Retina (tissue), 1 donor: ENCODE measurements around the gene CHRNB4.

Experiments
- DNase-seq: peaks from one replicate; pipeline ENCODE4 v3.0.0-alpha.2; 2016

CHRNB4 gene

GRCh38 chr15:78630886-78631633 is 9.9 kb downstream of the CHRNB4 start:
- DNase-seq: no peak

- DNase-seq: no peak
Measured at GRCh38 chr15:78629716-78630065, 11.3 kb downstream of the CHRNB4 start.

DNA sequence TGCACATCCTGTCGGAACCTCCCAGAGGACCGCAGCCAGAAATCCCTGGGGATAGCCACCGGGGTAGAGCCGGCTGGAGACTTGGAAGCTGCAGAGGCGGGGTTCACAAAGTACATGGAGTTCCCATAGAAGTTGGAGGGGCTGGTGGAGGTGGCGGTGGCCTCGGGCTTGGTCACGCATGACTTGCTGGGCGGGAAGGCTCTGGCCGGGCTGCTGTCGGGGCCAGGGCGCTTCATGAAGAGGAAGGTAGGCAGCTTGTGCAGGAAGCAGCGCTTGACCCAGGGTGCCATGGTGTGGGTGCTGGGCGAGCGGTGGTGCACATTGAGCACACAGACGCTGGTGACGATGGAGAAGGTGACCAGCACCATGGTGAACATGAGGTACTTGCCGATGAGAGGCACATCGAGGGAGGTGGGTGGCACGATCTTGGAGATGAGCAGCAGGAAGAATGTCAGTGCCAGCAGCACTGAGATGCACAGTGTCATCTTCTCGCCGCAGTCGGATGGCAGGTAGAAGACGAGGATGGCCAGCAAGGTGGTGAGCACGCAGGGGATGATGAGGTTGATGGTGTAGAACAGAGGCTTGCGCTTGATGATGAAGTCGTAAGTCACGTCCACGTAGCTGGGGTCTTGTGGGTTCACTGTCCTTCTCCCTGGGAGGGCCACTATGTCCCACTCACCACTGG is 11.8 kb downstream of the CHRNB4 start:
- no peak for DNase-seq

DNA sequence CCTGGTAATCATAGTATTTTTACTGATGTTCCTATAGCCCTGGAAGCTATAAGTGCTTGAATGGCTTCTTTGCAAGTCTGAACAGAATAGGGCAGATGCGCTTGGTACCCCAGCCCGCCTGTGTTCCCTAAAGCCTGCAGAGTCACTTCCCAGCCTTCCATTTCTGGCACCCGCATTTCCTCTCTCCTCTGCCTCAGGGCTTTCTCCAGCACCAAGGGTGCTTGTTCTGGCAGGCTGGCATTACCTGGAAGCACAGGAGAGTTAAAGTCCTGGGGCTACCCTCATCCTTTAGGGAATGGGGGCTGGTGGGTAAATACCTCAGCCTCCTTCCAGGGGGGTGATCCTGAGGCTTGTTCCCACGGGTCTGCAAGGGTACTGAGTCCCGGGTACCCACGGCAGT is 12.8 kb downstream of the CHRNB4 start:
- DNase-seq: no peak

DNA sequence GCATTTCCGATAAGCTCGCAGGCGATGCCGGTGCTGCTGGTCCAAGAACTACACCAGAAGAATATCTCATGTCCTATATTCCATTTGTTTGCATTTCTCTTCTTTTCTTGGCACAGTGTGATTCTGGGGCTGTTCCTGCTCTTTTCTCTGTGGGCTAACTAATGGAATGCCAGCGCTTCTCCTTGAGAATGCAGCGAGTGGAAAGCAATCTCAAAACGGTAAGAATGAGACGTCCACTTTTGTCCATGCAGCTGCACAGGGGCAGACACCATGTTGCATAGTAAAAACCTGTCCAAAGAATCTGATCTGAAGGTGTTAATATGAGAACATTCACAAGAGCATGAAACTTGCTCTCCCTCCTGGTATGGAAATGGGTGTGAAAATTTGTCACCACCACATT is 13.7 kb downstream of the CHRNB4 start:
- DNase-seq: no peak

DNA sequence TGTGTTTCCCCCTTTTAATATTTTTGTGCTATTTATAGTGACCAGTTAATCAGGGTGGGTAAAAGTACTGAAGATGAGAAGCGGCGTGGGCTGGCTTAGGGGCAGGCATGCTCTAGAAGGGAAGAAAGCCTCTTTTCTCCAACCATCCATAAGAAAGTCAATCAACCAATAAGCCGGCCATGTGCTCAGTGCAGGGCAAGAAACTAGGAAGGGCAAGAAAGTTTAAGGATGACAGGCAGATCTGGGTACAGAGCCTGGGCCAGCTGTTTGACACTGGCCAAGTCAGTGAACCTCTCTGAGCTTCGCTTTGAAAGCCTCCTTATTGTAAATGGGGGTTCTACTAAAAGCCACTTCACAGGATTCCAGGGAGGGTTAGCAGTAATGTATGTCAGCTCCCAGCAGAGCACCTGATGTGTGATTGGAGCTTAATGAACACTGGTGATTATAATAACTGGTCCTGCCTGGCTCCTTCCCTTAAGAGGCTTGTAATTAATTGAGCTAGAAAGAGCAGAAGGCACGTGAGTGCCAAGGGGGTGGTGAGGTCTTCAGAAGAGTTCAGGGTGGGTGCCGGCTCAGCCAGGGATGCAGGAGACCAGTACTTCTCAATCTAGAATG is 14.5 kb downstream of the CHRNB4 start:
- DNase-seq: no peak

GRCh38 chr15:78625606-78626280 is 15.3 kb downstream of the CHRNB4 start:
- DNase-seq: no peak

DNA sequence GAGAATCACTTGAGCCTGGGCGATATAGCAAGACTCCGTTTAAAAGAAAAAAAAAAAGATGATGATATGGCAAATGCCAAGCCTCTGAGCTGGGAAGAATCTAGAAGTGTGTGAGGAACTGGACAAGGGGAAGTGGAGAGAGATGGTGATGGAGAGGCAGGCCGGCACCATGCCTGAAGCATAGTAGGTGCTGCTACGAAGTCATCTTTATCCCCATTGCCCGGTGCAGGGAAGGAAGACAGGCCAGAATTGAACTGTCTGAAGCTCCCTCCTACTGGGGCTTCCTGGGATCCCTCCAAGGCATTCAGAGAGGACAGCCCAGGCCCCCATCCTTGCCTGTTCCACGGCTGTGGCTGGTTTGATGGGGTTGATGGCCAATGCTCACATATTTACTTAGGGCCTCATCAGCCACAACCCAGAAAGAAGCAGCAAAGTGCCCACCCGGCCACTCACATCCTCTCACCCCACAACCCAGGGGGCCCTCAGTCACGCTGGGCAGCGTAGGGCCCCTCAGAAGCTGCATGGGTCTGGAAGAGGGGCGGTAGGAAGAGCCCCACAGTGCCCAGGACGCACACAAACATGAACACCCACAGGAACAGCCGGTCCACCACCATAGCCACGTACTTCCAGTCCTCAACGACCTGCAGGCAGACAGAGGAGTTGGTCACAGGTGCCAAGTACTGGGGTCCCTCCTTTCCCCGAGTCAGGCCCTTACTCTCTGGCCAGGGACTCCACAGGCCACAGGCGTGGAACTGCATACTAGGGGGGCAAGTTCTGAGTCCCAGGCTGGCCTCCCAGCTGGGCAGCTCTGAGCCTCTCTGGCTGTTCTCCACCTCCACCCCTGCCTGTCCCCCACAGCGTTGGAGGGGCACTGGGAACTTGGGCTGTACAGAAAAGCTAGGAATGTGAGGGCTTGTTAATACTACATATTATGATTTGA is 16.1 kb downstream of the CHRNB4 start:
- DNase-seq: no peak

- no peak for DNase-seq
Measured at GRCh38 chr15:78623786-78624497, 17.1 kb downstream of the CHRNB4 start.

DNA sequence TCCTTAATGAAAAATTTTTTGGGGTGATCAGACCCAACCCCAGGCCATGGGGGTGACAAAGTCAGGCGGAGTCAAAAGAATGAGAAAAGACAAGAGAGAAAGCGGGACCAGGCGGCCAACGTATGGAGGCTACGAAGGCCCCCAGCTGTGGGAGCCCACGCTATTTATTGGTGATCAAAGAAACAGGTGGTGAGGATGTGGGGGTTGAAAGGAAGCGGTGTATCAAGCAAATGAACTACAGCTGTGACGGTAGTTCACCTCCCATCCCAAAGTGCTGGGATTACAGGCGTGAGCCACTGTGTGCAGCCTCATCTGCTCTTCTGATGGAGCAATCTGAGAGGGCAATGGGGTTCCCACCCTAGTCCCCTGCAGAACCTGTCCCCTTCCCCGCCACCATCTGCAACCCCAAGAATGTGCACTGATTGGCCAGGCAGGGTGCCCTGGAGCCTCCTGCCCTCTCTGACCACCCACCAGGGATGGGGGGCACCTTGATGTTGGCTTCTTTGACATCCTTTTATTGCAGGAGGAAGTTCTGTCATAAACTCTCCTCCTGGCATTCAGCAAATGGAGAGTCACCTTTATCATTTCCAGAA is 19.1 kb downstream of the CHRNB4 start:
- no peak for DNase-seq

DNA sequence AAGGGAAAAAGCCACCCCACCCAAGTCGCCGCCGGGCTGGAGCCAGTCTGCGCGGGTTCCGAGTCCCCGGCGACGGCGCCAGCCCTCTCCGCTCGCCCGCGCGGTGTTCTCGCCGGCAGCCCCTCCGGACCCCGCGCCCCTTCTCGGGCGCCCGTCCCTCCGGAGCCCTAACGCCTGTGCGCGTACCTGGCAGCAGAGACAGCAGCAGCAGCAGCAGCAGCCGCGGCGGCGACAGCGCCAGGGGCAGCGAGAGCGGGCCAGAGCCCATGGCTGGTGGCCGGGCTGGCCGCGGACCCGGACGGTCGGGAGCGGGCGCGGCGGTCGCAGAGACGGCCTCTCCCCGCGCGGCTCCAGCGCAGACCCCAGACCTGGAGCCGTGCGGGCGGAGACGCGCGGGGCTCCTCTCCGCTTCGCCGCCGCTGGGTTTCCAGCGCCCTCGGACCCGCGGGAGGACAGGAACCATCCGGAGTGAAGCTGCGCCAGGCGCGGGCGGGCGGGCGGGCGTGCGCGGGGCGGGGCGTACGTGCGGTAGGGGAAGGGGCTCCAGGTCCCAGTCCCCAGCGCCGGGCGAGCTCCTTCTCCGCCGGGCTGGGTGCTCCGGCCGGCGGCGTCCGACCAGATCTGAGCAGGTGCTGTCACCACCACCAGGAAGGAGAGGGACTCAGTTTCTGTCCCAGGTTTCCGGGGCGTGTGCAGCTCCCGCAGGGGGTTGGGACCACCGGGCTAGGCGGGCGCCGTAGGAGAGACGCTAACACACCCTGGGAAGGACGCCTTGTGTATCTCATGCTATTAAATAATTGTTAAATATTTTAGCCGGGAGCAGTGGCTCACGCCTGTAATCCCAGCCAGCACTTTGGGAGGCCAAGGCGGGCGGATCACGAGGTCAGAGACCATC is 20.2 kb downstream of the CHRNB4 start, which contains the start of gene CHRNA3:
CHRNA3 (minus strand) TSS at position 470 of the 895 bp plus-strand sequence; CDS start at position 268, 202 bp downstream.
- DNase-seq: peak; percentile 77

DNA sequence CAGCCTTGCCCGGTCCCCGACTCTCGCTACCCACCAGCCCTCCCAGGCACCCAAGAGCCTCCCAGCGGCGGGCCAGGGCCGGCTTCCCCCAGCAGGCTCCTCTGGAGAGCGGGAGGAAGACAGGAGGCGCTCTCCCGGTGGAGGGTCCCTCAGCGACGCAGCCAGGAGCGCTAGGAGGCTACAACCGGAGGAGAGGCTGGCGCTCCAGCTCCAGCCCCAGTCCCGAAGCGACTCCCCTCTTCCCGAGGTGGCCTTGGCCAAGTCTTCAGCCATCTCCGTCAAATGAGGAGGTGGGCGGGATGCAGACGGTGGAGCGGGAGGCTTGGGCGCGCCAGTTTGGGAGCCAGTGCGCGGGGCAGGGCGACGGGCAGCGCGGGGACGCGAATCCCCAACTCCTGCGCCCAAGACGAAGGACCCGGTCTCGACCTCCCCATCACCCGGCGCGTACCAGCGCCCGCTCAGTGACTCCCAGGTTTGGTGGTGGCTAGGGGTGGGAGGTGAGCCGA is 20.9 kb downstream of the CHRNB4 start:
- DNase-seq: peak; percentile 84

DNA sequence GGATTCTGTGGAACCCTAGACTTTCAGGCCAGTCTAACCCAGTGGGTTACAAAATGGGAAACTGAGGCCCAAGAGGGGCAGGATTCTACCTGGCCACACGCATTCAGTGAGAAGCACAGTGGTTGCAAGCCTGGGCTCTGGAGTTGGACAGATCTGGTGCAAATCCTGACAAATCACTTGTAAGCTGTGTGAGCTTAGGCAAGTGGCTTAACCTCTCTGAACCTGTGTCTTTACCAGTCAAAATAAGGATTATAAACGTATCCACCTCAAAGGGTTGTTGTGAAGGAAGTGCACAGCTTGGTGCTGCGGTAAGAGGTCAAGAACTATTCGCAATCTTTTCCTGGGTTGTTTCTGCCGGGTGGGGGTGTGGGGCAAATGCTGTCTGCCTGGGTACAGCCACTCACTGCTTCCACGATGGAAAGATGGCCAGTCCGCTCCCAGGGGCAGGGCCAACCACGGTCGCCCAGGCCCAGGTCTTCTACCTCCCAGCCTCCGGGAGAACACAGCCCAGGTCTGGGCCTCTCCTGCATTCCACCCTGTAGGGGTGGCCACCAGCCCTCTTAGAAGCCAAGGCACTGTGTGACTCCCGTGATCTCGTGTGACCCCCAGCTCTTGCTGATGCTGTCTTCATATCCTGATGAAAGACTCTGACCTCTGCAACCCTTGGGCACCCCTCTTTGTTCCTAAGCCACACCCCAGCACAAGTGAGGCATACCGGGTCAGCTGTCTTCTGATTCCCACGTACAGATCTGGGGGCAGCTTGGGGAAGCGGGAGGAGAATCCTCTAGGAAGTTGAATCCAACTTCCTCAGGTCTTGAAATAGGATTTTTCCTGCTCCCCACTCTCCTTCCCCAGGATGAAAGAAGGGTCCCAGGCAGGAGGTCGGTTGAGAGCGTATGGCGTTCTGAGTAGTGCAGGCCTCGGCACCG is 21.7 kb downstream of the CHRNB4 start:
- no peak for DNase-seq

DNA sequence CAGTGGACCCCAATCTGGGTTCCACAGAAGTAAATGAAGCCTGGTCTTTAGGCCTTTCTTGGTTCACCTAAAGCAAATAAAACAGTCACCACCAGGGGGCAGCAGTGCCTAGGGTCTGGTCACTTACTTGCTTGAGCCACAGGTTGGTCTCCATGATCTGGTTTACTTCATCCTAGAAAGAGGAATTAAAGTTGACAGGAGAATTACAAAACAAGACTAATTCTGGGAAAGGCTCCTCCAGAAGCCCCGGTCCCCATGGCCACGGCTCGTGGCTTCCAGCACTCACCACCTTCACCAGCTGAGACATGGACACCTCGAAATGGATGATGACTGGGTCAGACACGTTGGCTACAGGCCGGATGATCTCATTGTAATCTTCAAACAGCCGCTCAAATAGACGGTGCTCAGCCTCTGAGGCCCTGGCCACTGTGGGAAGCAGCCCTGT is 22.5 kb downstream of the CHRNB4 start:
- peak; percentile 90 for DNase-seq

GRCh38 chr15:78618064-78618463 is 22.9 kb downstream of the CHRNB4 start:
- DNase-seq: no peak

DNA sequence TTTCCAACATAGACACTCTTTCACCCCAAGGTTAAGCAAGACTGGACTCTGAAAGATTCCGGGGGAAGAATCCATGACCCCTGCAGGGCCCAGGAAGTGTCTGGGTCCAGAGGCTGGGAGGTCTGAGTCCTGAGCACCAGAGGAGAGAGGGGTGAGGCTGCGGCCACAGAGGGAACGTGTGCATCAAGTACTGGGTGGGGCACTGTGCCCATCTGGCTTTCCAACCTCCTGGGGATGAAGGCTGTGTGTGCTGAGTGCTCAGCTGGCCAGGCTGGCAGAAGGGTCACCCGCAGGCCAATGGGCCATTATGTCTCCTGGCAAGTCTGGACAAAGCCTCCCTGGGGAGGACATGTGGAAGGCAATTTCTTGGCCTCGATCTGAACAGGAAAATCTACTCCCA is 23.5 kb downstream of the CHRNB4 start:
- peak; percentile 56 for DNase-seq

DNA sequence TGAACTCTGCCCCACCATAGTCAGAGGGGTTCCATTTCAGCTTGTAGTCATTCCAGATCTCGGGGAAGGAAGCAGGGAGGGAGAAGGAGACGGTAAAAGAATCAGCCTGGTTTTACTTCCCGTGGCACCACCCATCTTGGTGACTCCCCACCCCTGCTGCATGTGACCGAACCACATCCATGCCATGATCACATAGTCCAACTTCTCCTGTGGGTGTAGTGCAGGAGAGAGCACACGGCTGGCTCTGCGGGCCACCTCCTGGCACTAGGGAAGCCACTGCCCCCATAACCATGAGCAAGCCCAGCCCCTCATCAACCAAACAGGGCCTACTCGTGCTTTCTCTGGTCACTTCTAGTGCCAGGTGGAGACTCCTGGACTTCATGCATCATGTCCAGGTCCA is 23.9 kb downstream of the CHRNB4 start:
- DNase-seq: no peak

DNA sequence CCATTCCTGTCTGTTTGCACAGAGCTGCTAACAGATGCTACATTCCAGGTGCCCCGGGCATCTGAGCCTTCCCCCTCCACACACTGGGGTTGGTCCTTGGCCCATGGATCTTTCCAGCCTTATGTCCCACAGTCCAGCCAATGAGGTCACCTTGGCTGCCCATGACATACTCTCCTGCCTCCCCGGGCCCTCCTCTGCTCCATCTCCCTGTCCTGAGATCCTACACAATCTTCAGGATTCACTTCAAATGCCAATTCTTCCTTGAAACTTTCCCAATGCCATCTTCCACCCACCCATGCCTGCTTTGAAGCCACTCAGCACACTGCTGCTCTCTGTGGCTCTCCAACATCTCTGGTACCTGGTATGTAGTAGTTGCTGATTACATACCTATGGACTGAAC is 24.5 kb downstream of the CHRNB4 start:
- no peak for DNase-seq

DNA sequence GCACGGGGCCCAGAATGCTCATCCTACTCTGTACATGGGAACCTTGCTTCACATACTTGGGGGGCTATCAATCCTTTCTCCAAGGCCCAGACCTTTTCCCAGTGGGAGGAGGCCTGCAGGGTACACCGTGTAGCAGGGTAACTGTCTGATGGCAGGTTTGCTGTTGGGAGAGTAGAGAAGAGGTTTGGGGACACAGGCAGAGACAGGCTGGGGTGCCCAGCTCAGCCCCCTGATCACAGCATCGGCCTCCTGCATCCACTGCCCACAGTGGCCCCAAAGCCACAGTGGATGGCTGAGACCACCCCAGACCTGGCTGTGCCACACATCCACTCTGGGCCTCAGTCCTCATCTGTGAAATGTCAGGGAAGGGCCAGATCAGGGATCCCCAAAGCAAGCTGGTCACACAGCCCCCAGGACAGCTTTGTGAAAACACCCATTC is 25.8 kb downstream of the CHRNB4 start:
- DNase-seq: no peak
